Ureter (tissue), 1 donor: ENCODE data around the gene GABRB1. TPM values are rescaled to one million over a fixed set of nuclear protein-coding genes. Genes with fewer than 3 reads are reported as not detected.

Source experiments
- DNase-seq: peaks from one replicate; pipeline ENCODE4 v3.0.0-alpha.2; 2020; ENCODE audit warnings: low spot score
- total RNA-seq: library from RNA; stranded (reverse); gene quantifications from one replicate; pipeline ENCODE4 v1.2.4, GENCODE V29; 2023
- donor health status: DM: yes; HTN: yes; CAD: no.

GABRB1 gene
- total RNA-seq, 1 donor from 2014 or later = not detected

DNA sequence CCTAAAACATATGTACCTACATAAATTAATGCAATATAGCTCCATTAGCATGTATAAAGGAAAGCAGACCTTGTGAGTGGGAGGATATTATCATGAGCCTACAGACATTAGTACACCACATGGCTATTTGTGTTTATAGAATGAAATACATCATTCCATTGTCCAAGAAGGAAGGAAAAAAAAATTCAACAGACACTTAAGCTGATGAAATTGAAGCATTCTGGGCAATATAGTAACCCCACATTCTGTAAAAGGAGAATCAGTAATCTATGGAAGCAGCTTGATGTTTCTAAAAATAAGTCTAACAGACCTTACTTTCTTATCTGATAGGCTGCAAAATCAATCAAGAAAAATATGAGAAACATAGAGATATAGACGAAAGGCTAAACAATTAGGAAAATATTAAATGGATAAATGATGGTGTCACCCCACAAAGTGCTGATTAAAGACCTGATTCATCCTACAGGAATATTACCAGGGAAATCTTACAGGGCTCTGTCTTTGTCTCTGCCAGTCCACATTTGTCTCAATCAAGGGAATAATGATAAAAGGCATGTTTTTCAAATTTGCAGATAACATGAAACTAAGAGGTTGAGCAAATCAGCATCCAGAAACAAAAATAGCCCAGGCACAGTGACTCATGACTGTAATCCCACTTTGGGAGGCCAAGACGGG lies 355.3 kb downstream of the GABRB1 start:
- DNase-seq = no peak

- DNase-seq = no peak
Observed at GRCh38 chr4:47390428-47391125, 359.2 kb downstream of the GABRB1 start.

DNA sequence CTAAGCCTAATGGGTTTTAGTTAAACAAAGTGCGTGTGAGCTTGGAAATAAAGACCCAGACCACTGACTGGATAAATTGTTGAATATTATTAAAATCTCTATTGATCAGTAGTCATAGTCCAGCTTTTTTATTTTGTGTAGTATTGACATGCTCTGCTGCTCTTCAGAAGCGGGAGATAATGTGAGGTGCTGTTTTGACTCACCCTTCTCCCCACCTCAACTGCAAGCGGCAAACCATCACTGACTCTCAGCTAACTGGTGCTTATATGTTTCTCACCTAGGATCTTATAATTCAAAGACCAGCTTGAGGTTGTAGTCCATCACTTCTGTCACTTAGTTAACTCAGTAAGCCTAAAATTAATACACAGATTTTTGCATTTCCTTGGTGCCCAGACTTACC lies 359.9 kb downstream of the GABRB1 start:
- no peak for DNase-seq

GRCh38 chr4:47406408-47406807 lies 375.0 kb downstream of the GABRB1 start:
- no peak for DNase-seq

DNA sequence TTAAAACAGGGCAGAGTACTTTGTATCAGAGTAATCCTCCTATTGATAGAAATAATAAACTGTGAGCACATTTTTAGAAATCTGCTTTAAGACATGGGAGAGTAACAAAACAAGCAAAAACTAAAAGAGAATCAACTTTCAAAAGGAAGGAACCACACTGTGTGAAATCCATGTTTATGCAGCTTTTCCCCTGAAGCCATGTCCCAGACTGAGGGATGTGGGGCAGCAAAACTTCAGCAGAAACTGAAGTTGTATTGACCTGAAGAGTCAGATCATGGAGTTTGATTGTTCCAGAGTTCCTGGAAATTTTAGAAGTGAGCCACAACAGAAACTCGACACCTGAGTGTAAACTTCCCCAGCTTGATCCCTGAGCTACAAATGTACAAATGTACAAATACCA lies 378.9 kb downstream of the GABRB1 start:
- no peak for DNase-seq

DNA sequence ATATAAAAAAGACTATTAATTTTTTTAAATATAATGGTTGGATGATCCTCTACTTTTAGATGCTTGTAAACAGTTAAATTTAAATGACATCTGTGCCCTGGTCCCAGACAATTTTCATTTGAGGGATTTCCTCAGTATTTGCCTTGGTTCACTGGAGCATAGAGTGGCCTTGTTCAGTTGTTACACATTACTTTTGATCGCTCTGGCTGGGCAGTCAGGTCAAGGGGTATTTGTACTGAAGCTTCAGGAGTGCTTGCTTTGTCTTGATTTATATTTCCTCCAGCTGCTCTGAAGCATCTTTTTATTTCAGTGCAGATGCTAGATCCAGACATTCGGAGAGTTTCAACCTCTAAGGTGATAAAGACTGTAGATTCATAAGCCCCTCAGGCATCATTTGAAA lies 382.2 kb downstream of the GABRB1 start:
- no peak for DNase-seq

- no peak for DNase-seq
Observed at GRCh38 chr4:47415719-47416118, 384.4 kb downstream of the GABRB1 start.

DNA sequence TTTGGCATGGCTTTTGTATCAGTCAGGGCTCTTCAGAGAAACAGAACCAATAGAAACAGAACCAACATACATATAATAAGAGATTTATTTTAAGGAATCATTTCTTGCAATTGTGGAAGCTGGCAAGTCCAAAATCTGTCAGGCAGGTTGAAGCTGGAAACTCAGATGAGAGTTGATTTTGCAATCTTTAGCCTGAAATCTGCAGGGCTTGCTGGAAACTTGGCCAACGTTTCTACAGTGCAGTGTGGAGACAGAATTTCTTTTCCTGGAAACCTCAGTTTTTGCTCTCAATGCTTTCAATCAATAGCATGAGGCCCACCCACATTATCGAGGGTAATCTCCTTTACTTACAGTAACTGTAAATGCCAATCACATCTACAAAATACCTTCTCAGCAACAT lies 386.8 kb downstream of the GABRB1 start:
- DNase-seq = no peak

GRCh38 chr4:47419296-47419695 lies 387.9 kb downstream of the GABRB1 start:
- DNase-seq = no peak

GRCh38 chr4:47425628-47426027 lies 394.3 kb downstream of the GABRB1 start:
- DNase-seq = no peak

DNA sequence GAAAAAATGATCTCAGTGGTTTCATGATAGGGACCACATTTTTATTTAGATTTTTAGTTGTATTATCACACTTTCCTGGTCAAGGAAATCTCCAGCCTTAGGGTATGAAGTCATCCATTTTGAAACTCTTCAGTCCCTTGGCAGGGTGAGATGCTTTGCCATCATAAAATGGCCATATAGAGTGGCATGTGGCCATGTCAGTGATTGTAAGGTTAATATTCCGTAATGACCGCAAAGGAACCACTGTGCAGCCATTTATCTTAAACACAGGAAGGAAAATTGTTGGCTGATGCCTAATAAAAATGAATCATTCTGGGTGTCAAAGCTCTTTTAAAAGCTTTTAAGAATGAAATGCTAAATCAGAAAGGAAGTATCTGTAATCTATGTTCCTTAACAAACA lies 396.6 kb downstream of the GABRB1 start:
- no peak for DNase-seq

DNA sequence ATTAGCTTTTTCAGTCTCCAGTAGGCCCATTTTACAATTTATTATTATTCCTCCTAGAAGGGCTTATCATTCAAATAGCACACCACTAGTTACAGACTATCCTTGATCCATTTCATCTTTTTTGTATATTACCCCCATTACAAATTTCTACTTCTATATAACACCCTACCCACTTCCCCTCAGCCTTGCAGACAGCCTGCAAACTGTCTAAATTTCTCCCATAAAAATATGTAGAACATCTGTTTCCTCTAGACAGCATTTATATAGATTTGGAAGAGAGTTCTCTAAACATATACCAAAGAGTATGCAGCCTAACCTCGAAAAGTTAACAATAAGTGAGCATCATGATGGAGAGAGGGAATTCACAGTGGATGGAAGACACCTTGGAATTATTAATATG lies 401.4 kb downstream of the GABRB1 start:
- no peak for DNase-seq

DNA sequence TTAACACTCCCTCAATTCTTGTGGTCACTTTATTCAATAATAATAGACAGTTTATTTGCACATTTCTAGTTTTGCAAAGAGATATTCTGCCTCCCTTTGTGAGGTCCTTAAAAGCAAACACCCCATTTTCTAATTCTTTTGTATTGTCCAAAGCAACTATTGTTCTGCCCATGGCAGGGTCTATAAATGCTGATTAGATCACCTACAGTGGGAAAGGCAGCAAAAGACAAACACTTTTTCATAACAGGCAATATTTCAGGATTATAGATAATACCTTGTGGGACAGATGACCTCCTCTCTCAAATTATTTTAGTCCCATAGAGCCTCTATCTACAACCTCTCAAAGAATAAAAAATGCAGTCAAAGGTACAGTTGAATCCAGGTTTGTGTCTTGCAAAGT lies 403.6 kb downstream of the GABRB1 start:
- DNase-seq = no peak

DNA sequence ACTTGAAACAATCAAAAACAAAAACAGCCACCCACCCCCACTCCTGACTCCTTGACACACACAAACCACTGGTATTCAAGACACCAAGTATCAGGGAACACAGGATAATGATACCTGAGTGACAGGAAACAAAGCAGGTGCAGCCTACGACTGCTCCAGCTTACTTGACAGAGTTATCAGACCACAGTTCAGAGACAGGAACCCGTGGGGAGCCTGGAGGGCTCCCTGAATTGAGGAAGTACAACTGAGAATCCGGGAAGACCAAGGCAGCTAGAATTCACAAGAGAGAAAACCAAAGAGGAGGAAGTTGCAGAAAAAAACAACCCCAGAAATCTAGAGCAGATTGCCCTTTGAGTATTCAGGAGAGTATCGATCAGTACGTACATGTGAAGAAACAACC lies 411.6 kb downstream of the GABRB1 start:
- no peak for DNase-seq

- DNase-seq = no peak
Observed at GRCh38 chr4:47444031-47444430, 412.7 kb downstream of the GABRB1 start.

- DNase-seq = no peak
Observed at GRCh38 chr4:47451657-47452056, 420.3 kb downstream of the GABRB1 start.

DNA sequence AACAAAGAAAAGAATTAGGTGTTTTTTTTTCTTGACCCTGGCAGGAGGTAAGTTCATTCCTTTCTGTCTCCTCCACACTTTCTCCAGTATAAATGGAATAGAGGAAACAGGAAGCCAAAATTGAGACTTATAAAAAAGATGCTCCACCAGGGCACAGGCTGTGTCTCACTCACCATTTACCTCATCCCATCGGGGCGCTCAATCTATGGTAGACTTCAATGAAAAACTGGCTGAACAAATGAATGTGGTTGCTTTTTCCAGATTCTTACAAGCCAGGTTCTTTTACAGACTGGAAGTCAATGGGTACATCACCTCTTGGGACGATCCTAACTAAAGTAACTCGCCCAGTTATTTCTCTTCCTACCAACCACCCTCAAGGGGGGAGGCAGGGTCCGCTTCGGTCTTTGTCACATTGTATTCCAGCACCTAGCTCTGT lies 431.4 kb downstream of the GABRB1 start:
- DNase-seq = no peak

- peak; percentile 97 for DNase-seq
Observed at GRCh38 chr4:47463235-47463956, 432.0 kb downstream of the GABRB1 start, which contains the start of gene COMMD8. COMMD8 (minus strand) TSS chr4:47463702; CDS start chr4:47463651, 51 bp downstream.

DNA sequence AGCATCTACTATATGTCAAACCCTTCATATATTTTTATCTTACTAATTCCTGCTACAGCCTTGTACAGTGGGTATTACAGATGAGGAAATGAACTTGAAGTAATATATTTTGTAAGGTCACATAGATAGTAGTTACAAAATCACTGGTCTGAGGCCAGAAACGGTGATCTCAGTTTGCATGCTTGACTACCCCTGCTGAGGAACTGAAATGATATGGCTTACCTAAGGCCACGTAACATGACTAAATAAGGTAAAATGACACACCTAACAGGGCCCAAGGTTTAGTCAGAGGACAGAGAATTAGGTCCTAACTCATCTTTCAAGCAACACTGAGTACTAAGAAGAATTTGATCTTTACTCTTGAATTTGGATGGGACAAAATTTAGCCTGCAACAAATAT lies 433.6 kb downstream of the GABRB1 start:
- DNase-seq = no peak

GRCh38 chr4:47466056-47466785 lies 434.9 kb downstream of the GABRB1 start:
- no peak for DNase-seq

DNA sequence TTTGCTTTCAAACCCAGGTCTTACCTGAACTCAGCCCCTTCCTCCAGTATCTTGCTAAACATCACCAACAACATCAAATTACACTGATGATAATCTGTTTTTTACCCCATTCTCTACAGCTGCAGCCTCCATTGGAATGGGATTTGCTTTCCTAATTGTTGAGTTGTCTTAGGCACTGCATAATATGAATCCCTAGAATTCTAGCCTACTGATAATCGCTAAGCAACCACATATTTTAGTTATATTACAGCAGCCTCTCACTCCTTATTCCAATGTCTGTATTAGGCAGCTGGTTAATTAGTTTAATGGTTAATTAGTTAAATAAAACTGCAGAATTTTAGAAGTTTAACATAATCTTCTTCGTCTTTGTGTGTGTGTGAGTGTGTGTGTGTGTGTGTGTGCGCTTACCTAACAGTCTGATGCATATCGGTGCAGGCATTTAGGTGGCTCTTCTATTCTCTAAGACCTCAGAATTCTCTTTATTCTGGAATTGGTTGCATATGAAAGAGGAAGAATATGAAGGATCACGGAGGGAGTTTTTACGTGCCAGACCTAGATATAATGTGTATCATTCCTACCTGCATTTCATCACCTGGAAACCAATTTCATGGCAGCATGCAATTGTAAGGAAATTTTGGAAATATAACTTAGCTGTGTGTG lies 437.5 kb downstream of the GABRB1 start:
- no peak for DNase-seq

GRCh38 chr4:47469951-47470350 lies 438.6 kb downstream of the GABRB1 start:
- DNase-seq = no peak
